CD4-positive, alpha-beta memory T cell (primary cell): Measurements from ENCODE around the gene RNF149. TPM values are rescaled to one million over a fixed set of nuclear protein-coding genes. Genes with fewer than 3 reads are reported as not detected.
"Not testable (repeated sequence)": the region's sequence is repeated elsewhere in the genome, so short reads cannot be mapped to it uniquely, and the experiment has no call there.

ENCODE experiments used
- CTCF ChIA-PET: fragments of 350-600 bp; sonication (Branson Sonifier 250); formaldehyde crosslinking; loops from one replicate; lab custom pipeline; 2021; ENCODE audit warnings: inconsistent platforms; ENCODE audit not compliant: partially characterized antibody; lab: Charles Lee
- POLR2A ChIA-PET: fragments of 350-600 bp; sonication (Branson Sonifier 250); formaldehyde crosslinking; loops from one replicate; lab custom pipeline; 2021; ENCODE audit not compliant: partially characterized antibody; lab: Charles Lee
- DNase-seq, 5 donors: peaks; one replicate each; pipeline versions ENCODE4 v3.0.0 to v3.0.0-alpha.2; 2020 to 2022; ENCODE audit warnings: mixed read lengths in 1 of 5
- H3K27ac ChIP-seq: one replicate; pipeline ENCODE4 v1.7.0; 2013; ENCODE audit warnings: low read depth, low read length
- H3K27me3 ChIP-seq: 2 replicates; pipeline ENCODE4 v1.7.0; 2013; ENCODE audit warnings: mild to moderate bottlenecking, low read length, moderate library complexity; ENCODE audit not compliant: insufficient read depth
- H3K36me3 ChIP-seq: 2 replicates; pipeline ENCODE4 v1.7.0; 2013; ENCODE audit warnings: mild to moderate bottlenecking, low read length, moderate library complexity; ENCODE audit not compliant: insufficient read depth
- H3K4me1 ChIP-seq: 2 replicates; pipeline ENCODE4 v1.7.0; 2013; ENCODE audit warnings: mild to moderate bottlenecking, low read length, moderate library complexity; ENCODE audit not compliant: insufficient read depth
- H3K4me3 ChIP-seq, 2 donors: one replicate each; pipeline ENCODE4 v1.7.0; 2013; ENCODE audit warnings: low read length in 2 of 2, mild to moderate bottlenecking in 1 of 2
- H3K9me3 ChIP-seq, 2 donors: one replicate each; pipeline ENCODE4 v1.7.0; 2013; ENCODE audit warnings: low read length in 2 of 2, control low read depth in 1 of 2; ENCODE audit not compliant: control insufficient read depth in 1 of 2
- H3K27ac Mint-ChIP-seq, 7 donors: one replicate each; pipeline ENCODE4 v1.8.0; 2020 to 2021; ENCODE audit warnings: mixed read lengths in 7 of 7, mild to moderate bottlenecking in 6 of 7, inconsistent platforms in 3 of 7, moderate library complexity in 3 of 7
- H3K27me3 Mint-ChIP-seq, 2 donors: one replicate each; pipeline ENCODE4 v1.8.0; 2020 to 2021; ENCODE audit warnings: mixed read lengths in 2 of 2
- H3K36me3 Mint-ChIP-seq, 2 donors: one replicate each; pipeline ENCODE4 v1.8.0; 2020 to 2021; ENCODE audit warnings: mixed read lengths in 2 of 2, inconsistent platforms in 1 of 2, mild to moderate bottlenecking in 1 of 2
- H3K4me1 Mint-ChIP-seq, 4 donors: one replicate each; pipeline ENCODE4 v1.8.0; 2020 to 2021; ENCODE audit warnings: mixed read lengths in 4 of 4, mild to moderate bottlenecking in 1 of 4
- H3K4me3 Mint-ChIP-seq, 8 donors: one replicate each; pipeline ENCODE4 v1.8.0; 2020 to 2021; ENCODE audit warnings: mixed read lengths in 8 of 8, mild to moderate bottlenecking in 7 of 8, moderate library complexity in 6 of 8, inconsistent platforms in 3 of 8
- H3K9me3 Mint-ChIP-seq, 8 donors: one replicate each; pipeline ENCODE4 v1.8.0; 2020 to 2021; ENCODE audit warnings: mixed read lengths in 8 of 8, mild to moderate bottlenecking in 5 of 8, inconsistent platforms in 3 of 8, moderate library complexity in 1 of 8
- intact Hi-C: fragments of 100-400 bp; cut with micrococcal nuclease; formaldehyde crosslinking; loops from one replicate; pipeline ENCODE4 v1.15.1; 2023
- polyA plus RNA-seq, 2 donors: library from polyadenylated mRNA; unstranded; fragments of 300-500 nt; fragmentation: Illumina TruSeq; gene quantifications; one replicate each; pipeline ENCODE4 v1.2.3, GENCODE V29; 2021
- total RNA-seq, 2 experiments: library from RNA; stranded (reverse); gene quantifications; one replicate each; pipeline ENCODE4 v1.2.3, GENCODE V29; 2021

Gene RNF149
- total and polyA plus RNA-seq, 4 experiments from 2014 or later = 67.6 to 154 (median 116) TPM

GRCh38 chr2:101251844-101252407 lies 56.6 kb downstream of the RNF149 start:
- CTCF ChIA-PET = interaction anchor here (0.8 to 2.5 kb wide), 5 partner anchors 12 to 240 kb away, joined by 3 to 13 read pairs (median 4); partner anchors contain the start of gene RNF149
- Mint-ChIP-seq H3K27me3 (no peaks in the 10 kb centered on the region), H3K4me3 (peak overlapping the region; percentile 89 to 99 (median 96)), H3K4me1 (peaks cover 28 to 51% (median 37%) of the 10 kb centered on the region in 4 donors), H3K9me3 (peaks cover 0 to 6% (median 0%) of the 10 kb centered on the region in 8 donors), H3K36me3 (peaks cover 5 to 23% of the 10 kb centered on the region in 2 donors), H3K27ac (peak overlapping the region; percentile 84 to 97 (median 95))
- Histone ChIP-seq H3K4me3 (peak overlapping the region; percentile 44 to 88), H3K36me3 (no peaks in the 10 kb centered on the region), H3K27me3 (no peaks in the 10 kb centered on the region), H3K27ac (peak overlapping the region; percentile 97), H3K4me1 (peaks cover 37% of the 10 kb centered on the region), H3K9me3 (no peaks in the 10 kb centered on the region)
- peak; percentile 36 to 67 (median 44) for DNase-seq
- intact Hi-C loops = loop anchor here (1.0 to 10.0 kb wide), 6 partner anchors 47 to 689 kb away; partner anchors contain the start of genes CREG2, PDCL3 and RPL31
- POLR2A ChIA-PET = interaction anchor here (0.8 to 5.3 kb wide), 12 partner anchors 11 to 250 kb away, joined by 3 to 50 read pairs (median 14); partner anchors contain the start of genes RNF149 and RPL31

GRCh38 chr2:101251246-101251781 lies 57.2 kb downstream of the RNF149 start:
- Mint-ChIP-seq H3K27ac (peak overlapping the region in 4 of 7 donors; percentile 20 to 84 (median 30)), H3K4me1 (peaks cover 27 to 45% (median 33%) of the 10 kb centered on the region in 4 donors), H3K4me3 (peak overlapping the region in 6 of 8 donors; percentile 13 to 51 (median 34)), H3K36me3 (peaks cover 3 to 18% of the 10 kb centered on the region in 2 donors)
- H3K27me3 ChIP-seq, H3K9me3 Mint-ChIP-seq, H3K27ac ChIP-seq, H3K9me3 ChIP-seq, H3K27me3 Mint-ChIP-seq, H3K36me3 ChIP-seq, DNase-seq, H3K4me3 ChIP-seq: not testable (repeated sequence)
- CTCF ChIA-PET = interaction anchor here (0.8 to 2.5 kb wide), 5 partner anchors 10 to 239 kb away, joined by 3 to 13 read pairs (median 3); partner anchors contain the start of gene RNF149
- POLR2A ChIA-PET = interaction anchor here (0.8 to 5.3 kb wide), 12 partner anchors 11 to 249 kb away, joined by 3 to 50 read pairs (median 14); partner anchors contain the start of genes RNF149, RPL31 and TBC1D8
- intact Hi-C loops = loop anchor here (5.0 to 10.0 kb wide), 3 partner anchors 47 to 249 kb away; partner anchors contain the start of genes CREG2 and RPL31
- peaks cover 32% of the 10 kb centered on the region for H3K4me1 ChIP-seq

- peak overlapping the region in 1 of 8 donors; percentile 14 for H3K4me3 Mint-ChIP-seq
- H3K36me3 Mint-ChIP-seq = peaks cover 0 to 10% of the 10 kb centered on the region in 2 donors
- peaks cover 0 to 6% (median 0%) of the 10 kb centered on the region in 8 donors for H3K9me3 Mint-ChIP-seq
- H3K27me3 Mint-ChIP-seq = no peaks in the 10 kb centered on the region
- no peaks in the 10 kb centered on the region for H3K27me3 ChIP-seq
- no peaks in the 10 kb centered on the region for H3K9me3 ChIP-seq
- peak overlapping the region in 1 of 7 donors; percentile 12 for H3K27ac Mint-ChIP-seq
- ChIA-PET CTCF (interaction anchor here (1.3 to 1.5 kb wide), 2 partner anchors 9 to 10 kb away, joined by 3 to 4 read pairs; no protein-coding TSS in a partner anchor), POLR2A (interaction anchor here (5.3 kb wide), 1 partner anchor 80 kb away, joined by 50 read pairs; no protein-coding TSS in a partner anchor)
- no peak overlapping the region for H3K4me3 ChIP-seq
- DNase-seq = no peak
- H3K27ac ChIP-seq = no peak overlapping the region
- no peaks in the 10 kb centered on the region for H3K36me3 ChIP-seq
- H3K4me1 ChIP-seq = peaks cover 17% of the 10 kb centered on the region
- peaks cover 17 to 32% (median 22%) of the 10 kb centered on the region in 4 donors for H3K4me1 Mint-ChIP-seq
- intact Hi-C loops = loop anchor here (5.0 to 10.0 kb wide), 3 partner anchors 45 to 248 kb away; partner anchors contain the start of genes CREG2 and RPL31
These were observed 58.7 kb downstream of the RNF149 start for GRCh38 chr2:101249826-101250225.

GRCh38 chr2:101248756-101249155 lies 59.7 kb downstream of the RNF149 start:
- H3K36me3 Mint-ChIP-seq, H3K9me3 ChIP-seq, H3K27ac ChIP-seq, H3K27me3 ChIP-seq, H3K27me3 Mint-ChIP-seq, H3K36me3 ChIP-seq, H3K27ac Mint-ChIP-seq, H3K4me1 ChIP-seq, DNase-seq, H3K9me3 Mint-ChIP-seq, H3K4me3 ChIP-seq, POLR2A ChIA-PET, intact Hi-C loops, H3K4me3 Mint-ChIP-seq: not testable (repeated sequence)
- CTCF ChIA-PET = interaction anchor here (1.3 kb wide), 1 partner anchor 8 kb away, joined by 3 read pairs; no protein-coding TSS in a partner anchor
- H3K4me1 Mint-ChIP-seq = peaks cover 7 to 21% (median 12%) of the 10 kb centered on the region in 4 donors

GRCh38 chr2:101245468-101245867 lies 63.0 kb downstream of the RNF149 start:
- H3K4me3 ChIP-seq, H3K27ac Mint-ChIP-seq, DNase-seq, H3K9me3 ChIP-seq, H3K27ac ChIP-seq, H3K27me3 Mint-ChIP-seq, H3K27me3 ChIP-seq, POLR2A ChIA-PET, H3K4me1 Mint-ChIP-seq, H3K36me3 Mint-ChIP-seq, H3K9me3 Mint-ChIP-seq, H3K36me3 ChIP-seq, intact Hi-C loops, H3K4me1 ChIP-seq, H3K4me3 Mint-ChIP-seq: not testable (repeated sequence)
- CTCF ChIA-PET = interaction anchor here (1.0 kb wide), 1 partner anchor 97 kb away, joined by 3 read pairs; no protein-coding TSS in a partner anchor

- H3K4me3 Mint-ChIP-seq, H3K36me3 Mint-ChIP-seq, H3K27me3 ChIP-seq, CTCF ChIA-PET, POLR2A ChIA-PET, H3K9me3 ChIP-seq, H3K9me3 Mint-ChIP-seq, DNase-seq, H3K36me3 ChIP-seq, intact Hi-C loops, H3K4me1 ChIP-seq, H3K4me1 Mint-ChIP-seq, H3K27me3 Mint-ChIP-seq, H3K27ac ChIP-seq, H3K27ac Mint-ChIP-seq, H3K4me3 ChIP-seq: not testable (repeated sequence)
These were observed 63.6 kb downstream of the RNF149 start for GRCh38 chr2:101244899-101245298.

GRCh38 chr2:101244373-101244772 lies 64.1 kb downstream of the RNF149 start:
- H3K36me3 Mint-ChIP-seq, H3K4me1 Mint-ChIP-seq, H3K27ac Mint-ChIP-seq, H3K4me1 ChIP-seq, H3K4me3 Mint-ChIP-seq, CTCF ChIA-PET, intact Hi-C loops, H3K9me3 Mint-ChIP-seq, H3K36me3 ChIP-seq, POLR2A ChIA-PET, H3K4me3 ChIP-seq, H3K9me3 ChIP-seq, H3K27me3 Mint-ChIP-seq, DNase-seq, H3K27ac ChIP-seq, H3K27me3 ChIP-seq: not testable (repeated sequence)
